ENCODE measurements around the gene UCMA. TPM values are rescaled to one million over a fixed set of nuclear protein-coding genes. Genes with fewer than 3 reads are reported as not detected.

The UCMA gene
- total and polyA plus RNA-seq, 4 donors = not detected

DNA sequence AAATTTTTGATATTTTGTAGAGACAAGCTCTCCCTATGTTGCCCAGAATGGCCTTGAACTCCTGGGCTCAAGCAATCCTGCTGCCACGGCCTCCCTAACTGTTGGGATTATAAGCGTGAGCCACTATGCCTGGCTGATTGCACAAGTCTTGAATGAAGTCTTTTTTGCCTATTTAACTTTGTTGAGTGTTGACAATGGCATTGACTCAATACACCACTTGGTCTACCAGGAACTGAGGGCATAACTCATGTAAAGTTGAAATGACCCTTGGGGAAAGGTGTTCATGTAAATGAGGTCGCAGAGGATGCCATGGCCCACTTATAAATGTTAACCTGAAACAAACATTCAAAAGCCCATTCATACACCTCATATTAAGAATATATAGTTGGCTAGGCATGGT, 7.4 kb upstream of the UCMA start (continued):
- no peak for TF ChIP-seq REST (IDR thresholded peaks at IDR 0.05)
- TF ChIP-seq, protein P1, sequence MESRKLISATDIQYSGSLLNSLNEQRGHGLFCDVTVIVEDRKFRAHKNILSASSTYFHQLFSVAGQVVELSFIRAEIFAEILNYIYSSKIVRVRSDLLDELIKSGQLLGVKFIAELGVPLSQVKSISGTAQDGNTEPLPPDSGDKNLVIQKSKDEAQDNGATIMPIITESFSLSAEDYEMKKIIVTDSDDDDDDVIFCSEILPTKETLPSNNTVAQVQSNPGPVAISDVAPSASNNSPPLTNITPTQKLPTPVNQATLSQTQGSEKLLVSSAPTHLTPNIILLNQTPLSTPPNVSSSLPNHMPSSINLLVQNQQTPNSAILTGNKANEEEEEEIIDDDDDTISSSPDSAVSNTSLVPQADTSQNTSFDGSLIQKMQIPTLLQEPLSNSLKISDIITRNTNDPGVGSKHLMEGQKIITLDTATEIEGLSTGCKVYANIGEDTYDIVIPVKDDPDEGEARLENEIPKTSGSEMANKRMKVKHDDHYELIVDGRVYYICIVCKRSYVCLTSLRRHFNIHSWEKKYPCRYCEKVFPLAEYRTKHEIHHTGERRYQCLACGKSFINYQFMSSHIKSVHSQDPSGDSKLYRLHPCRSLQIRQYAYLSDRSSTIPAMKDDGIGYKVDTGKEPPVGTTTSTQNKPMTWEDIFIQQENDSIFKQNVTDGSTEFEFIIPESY (IDR thresholded peaks at IDR 0.05) = no peak
- no peak for TF ChIP-seq HNF4A (conservative IDR thresholded peaks at IDR 0.05)
- TF ChIP-seq TAF1 (conservative IDR thresholded peaks at IDR 0.05) = no peak

- TF ChIP-seq, protein P1 (IDR thresholded peaks at IDR 0.05) = no peak
- no peak for TF ChIP-seq ATF3 (IDR thresholded peaks at IDR 0.05)
- TF ChIP-seq TAF1 (conservative IDR thresholded peaks at IDR 0.05) = no peak
- TF ChIP-seq FOXA1 (IDR thresholded peaks at IDR 0.05) = no peak
- no peak for TF ChIP-seq HNF4G (IDR thresholded peaks at IDR 0.05)
- no peak for TF ChIP-seq MAX (IDR thresholded peaks at IDR 0.05)
- no peak for TF ChIP-seq GABPA (IDR thresholded peaks at IDR 0.05 in 1 of 2, conservative IDR thresholded peaks at IDR 0.05 in 1 of 2)
- no peak for TF ChIP-seq SP1 (IDR thresholded peaks at IDR 0.05)
- no peak for TF ChIP-seq RAD21 (IDR thresholded peaks at IDR 0.05)
- TF ChIP-seq HNF4A (conservative IDR thresholded peaks at IDR 0.05) = no peak
- TF ChIP-seq REST (IDR thresholded peaks at IDR 0.05) = no peak
- no peak for TF ChIP-seq NR2F2 (IDR thresholded peaks at IDR 0.05)
- TF ChIP-seq RXRA (IDR thresholded peaks at IDR 0.05) = no peak
- TF ChIP-seq YY1 (IDR thresholded peaks at IDR 0.05) = no peak
- no peak for TF ChIP-seq EGR1 (IDR thresholded peaks at IDR 0.05; ENCODE audit: low read depth in 2 of 2)
- TF ChIP-seq FOXA2 (IDR thresholded peaks at IDR 0.05) = no peak
- TF ChIP-seq, protein P2, sequence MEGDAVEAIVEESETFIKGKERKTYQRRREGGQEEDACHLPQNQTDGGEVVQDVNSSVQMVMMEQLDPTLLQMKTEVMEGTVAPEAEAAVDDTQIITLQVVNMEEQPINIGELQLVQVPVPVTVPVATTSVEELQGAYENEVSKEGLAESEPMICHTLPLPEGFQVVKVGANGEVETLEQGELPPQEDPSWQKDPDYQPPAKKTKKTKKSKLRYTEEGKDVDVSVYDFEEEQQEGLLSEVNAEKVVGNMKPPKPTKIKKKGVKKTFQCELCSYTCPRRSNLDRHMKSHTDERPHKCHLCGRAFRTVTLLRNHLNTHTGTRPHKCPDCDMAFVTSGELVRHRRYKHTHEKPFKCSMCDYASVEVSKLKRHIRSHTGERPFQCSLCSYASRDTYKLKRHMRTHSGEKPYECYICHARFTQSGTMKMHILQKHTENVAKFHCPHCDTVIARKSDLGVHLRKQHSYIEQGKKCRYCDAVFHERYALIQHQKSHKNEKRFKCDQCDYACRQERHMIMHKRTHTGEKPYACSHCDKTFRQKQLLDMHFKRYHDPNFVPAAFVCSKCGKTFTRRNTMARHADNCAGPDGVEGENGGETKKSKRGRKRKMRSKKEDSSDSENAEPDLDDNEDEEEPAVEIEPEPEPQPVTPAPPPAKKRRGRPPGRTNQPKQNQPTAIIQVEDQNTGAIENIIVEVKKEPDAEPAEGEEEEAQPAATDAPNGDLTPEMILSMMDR (IDR thresholded peaks at IDR 0.05; ENCODE audit: low read depth, low read length, missing input control) = no peak
- H3K4me3 ChIP-seq (ENCODE audit: low read depth in 1 of 3, low read length in 3 of 3) = no peak overlapping the region
- no peaks in the 10 kb centered on the region for H3K4me1 ChIP-seq (ENCODE audit: control insufficient read depth in 4 of 4, insufficient read depth in 4 of 4, low read length in 3 of 4)
- no peaks in the 10 kb centered on the region for H3K36me3 ChIP-seq (ENCODE audit: control insufficient read depth in 4 of 4, insufficient read depth in 3 of 4, low read depth in 1 of 4, low read length in 3 of 4)
- no peak for DNase-seq (ENCODE audit: low spot score)
- WGBS = 96% methylated on average over 7 of the region's 7 CpGs
- H3K9me3 ChIP-seq (ENCODE audit: control insufficient read depth in 4 of 4, low read length in 3 of 4) = no peaks in the 10 kb centered on the region
- H3K27me3 ChIP-seq (ENCODE audit: control insufficient read depth in 4 of 4, insufficient read depth in 4 of 4, low read length in 3 of 4) = no peaks in the 10 kb centered on the region
- no peak overlapping the region for H3K9ac ChIP-seq (ENCODE audit: low read depth in 1 of 2, low read length in 2 of 2)
- no peak overlapping the region for H3K27ac ChIP-seq (ENCODE audit: low read depth in 1 of 2, low read length in 2 of 2)
Measured at GRCh38 chr10:13239923-13240322, 5.7 kb upstream of the UCMA start.

Data from liver (tissue), 9 donors.